WI38 (cell line): ENCODE data around the gene NFILZ.

Source experiments
- H3K4me3 ChIP-seq: 2 replicates; pipeline ENCODE4 v1.5.1; 2011; ENCODE audit warnings: low read depth, mild to moderate bottlenecking, control low read depth, low read length
- TF ChIP-seq, protein P1 (sequence below): IDR thresholded peaks from 2 replicates; pipeline ENCODE4 v1.5.1; 2012; ENCODE audit warnings: low read depth, mild to moderate bottlenecking, control low read depth, low read length

NFILZ gene

DNA sequence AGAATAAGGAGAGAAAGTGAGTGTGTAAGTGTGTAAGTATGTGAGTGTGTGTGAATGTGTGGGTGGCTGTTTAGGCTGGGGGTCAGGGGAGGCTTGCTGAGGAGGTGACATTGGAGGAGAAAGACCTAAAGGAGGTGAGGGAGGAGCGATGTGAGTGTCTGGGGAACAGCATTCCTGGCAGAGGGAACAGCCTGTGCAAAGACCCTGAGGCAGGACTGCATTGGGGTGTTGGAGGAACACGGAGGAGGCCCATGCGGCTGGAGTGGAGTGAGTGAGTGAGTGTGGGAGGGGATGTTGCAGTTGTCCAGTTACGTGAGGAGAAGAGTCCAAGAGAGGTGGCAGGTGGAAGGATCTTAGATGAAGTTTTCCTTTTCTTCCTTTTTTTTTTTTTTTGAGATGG, 31.8 kb downstream of the NFILZ start:
- TF ChIP-seq, protein P1, sequence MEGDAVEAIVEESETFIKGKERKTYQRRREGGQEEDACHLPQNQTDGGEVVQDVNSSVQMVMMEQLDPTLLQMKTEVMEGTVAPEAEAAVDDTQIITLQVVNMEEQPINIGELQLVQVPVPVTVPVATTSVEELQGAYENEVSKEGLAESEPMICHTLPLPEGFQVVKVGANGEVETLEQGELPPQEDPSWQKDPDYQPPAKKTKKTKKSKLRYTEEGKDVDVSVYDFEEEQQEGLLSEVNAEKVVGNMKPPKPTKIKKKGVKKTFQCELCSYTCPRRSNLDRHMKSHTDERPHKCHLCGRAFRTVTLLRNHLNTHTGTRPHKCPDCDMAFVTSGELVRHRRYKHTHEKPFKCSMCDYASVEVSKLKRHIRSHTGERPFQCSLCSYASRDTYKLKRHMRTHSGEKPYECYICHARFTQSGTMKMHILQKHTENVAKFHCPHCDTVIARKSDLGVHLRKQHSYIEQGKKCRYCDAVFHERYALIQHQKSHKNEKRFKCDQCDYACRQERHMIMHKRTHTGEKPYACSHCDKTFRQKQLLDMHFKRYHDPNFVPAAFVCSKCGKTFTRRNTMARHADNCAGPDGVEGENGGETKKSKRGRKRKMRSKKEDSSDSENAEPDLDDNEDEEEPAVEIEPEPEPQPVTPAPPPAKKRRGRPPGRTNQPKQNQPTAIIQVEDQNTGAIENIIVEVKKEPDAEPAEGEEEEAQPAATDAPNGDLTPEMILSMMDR = no peak
- H3K4me3 ChIP-seq = no peak overlapping the region

DNA sequence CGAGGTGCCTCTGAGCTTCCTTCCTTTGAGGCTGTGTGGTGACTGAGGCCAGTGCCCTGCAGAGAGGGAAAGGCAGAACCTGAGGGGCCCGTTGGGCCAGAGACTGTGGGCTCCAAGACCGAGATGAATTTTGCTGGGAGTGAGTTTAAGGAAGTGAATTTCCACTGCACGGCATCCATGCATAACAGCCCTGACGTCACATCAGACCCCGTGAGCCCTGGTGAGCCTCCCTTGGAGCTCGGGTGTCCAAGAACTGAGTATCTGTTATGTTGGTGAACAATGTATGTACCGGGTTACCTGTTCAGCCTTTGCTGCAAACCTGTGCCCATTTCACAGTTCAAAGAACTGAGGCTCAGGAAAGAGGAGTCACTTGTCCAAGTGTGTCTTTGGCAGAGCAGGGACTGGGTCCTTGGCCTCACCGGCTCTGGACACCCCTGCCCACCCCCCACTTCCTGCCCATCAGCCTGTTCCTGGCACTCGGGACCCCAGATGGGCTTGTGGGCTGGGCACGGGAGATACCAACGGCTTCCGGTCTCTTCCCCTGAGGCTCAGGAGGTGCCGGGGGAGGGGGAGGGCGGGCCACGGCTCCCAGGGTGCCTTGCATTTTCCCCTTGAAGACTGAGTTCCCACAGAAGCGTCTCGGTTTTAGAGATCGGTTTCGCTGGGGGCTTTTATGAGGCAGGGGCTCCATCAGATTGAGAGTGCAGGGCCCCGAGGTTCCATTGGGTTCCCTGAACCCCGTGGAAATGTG, 33.7 kb downstream of the NFILZ start:
- TF ChIP-seq, protein P1 = no peak
- H3K4me3 ChIP-seq = no peak overlapping the region

DNA sequence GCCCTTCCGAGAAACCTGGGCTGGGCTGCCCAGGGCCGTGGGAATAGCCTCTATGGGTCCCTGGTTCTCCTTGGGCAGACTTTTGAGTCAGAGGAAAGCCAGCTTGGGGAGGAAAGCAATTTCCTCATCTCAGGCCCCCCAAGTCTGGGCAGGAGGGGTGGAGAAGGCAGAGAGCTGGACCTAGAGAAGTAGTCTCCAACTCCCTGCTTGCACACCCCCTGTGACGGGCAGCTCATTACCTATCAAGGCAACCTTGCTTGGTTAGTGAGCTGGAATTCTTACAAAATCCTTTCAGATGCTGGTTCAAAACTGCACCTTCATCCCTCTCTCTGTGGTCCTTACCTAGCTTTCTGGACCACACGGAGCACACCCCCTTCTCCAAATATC, 34.2 kb downstream of the NFILZ start:
- TF ChIP-seq, protein P1 = no peak
- no peak overlapping the region for H3K4me3 ChIP-seq

DNA sequence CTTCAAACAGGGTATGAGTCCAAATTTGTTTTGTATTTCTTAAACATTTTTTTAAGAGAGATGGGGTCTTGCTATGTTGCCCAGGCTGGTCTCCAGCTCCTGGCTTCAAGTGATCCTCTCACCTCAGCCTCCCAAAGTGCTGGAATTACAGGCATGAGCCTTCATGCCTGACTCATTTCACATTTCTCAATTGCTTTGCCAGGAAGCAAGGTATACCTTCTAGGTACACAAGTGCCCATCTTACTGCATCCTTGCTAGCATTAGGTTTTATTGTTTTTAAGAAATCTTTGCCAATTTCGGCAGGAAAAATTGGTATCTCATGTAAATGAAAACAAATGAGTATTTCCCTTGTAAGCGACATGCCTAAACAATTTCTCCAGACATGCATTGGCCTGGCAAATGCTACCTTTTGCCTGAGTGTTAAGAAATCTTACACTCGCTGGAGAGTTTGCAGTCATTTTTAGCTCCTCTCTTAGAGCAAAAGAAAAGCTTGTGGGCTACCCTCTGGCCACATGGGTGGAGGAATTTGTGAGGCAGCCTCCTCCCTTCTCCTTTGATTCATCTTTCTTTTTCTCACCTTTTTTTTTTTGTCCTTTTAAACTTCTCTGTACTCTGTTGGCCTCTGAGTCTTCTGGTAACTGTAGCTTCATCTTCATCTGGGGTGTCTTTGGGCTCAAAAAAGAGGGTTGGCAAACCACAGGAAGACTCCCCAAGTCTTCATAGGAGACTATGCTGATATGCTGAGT, 35.2 kb downstream of the NFILZ start:
- TF ChIP-seq, protein P1 = no peak

DNA sequence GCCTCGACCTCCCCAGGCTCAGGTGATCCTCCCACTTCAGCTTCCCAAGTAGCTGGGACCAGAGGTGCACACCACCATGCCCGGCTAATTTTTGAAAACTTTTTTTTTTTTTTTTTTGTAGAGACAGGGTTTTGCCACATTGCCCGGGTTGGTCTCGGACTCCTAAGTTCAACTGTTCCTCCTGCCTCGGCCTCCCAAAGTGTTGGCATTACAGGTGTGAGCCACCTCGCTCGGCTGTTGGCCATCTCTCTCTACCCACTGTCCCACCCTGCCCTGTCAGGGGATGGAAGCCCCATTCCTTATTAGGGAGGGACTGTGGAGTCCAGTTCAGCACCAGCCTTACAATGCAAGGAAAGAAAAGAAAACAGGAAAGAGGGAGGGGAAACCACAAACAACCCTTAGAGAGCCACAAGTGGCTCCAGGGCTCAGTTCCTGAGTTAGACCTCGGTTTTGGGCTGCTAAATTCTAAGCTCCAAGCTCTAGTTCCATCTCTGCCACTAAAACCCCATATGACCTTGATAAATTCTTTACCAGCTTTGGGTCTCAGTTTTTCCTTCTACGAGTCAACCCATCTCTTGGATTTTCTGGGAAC, 36.5 kb downstream of the NFILZ start:
- TF ChIP-seq, protein P1 = no peak
- H3K4me3 ChIP-seq = no peak overlapping the region

More for the DNA sequence above, 35.2 kb downstream of the NFILZ start:
- no peak overlapping the region for H3K4me3 ChIP-seq

DNA sequence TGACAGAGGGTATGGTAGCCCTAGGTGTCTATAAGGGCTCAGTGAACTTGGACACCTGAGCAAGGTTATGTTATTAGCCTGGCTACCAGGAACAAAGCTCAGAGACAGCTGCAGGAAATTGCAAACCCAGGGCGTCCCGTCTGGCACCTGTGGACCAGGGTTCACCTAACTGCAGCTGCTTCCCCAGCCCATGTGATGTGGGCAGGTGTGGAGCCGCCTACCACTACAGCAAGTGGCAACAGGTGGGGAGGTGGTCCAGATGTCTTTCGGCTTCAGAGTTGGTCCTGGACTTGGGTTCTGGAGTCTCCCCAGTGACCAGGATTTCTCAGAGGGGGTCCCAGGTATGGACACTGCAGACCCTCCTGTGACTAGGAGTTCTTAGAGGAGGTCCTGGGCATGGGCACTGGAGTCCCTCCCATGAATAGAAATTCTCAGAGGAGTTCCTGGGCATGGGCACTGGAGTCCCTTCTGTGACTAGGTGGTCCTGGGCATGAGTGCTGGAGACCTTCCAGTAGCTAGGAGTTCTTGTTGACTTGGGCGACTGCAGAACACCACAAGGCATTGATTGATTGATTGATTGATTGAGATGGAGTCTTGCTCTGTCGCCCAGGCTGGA, 43.0 kb downstream of the NFILZ start:
- H3K4me3 ChIP-seq = no peak overlapping the region
- TF ChIP-seq, protein P1 = no peak
